Naive thymus-derived CD4-positive, alpha-beta T cell (primary cell): ENCODE measurements around the gene POU4F3. TPM values are rescaled to one million over a fixed set of nuclear protein-coding genes. Genes with fewer than 3 reads are reported as not detected.

Experiments used
- ATAC-seq: fragments of 150-1000 bp; cut with Tn5 transposase; 2 replicates; pipeline ENCODE4 v1.10.0; 2021; ENCODE audit warnings: mild to moderate bottlenecking, moderate library complexity
- CTCF ChIA-PET: fragments of 350-600 bp; sonication (Branson Sonifier 250); formaldehyde crosslinking; loops from one replicate; lab custom pipeline; 2021; ENCODE audit warnings: antibody characterized with exemption; lab: Charles Lee
- POLR2A ChIA-PET: fragments of 350-600 bp; sonication (Branson Sonifier 250); formaldehyde crosslinking; loops from one replicate; lab custom pipeline; 2021; ENCODE audit warnings: antibody characterized with exemption, inconsistent platforms; lab: Charles Lee
- DNase-seq, 9 donors: peaks; one replicate each; pipeline versions ENCODE4 v3.0.0 to v3.0.0-alpha.2; 2020 to 2022; ENCODE audit warnings: mixed read lengths in 1 of 9
- H3K27ac ChIP-seq: one replicate; pipeline ENCODE4 v1.7.0; 2013; ENCODE audit warnings: mild to moderate bottlenecking, low read depth, low read length, moderate library complexity
- H3K27me3 ChIP-seq, 2 donors: one replicate each; pipeline ENCODE4 v1.7.0; 2013; ENCODE audit warnings: low read length in 2 of 2, mild to moderate bottlenecking in 2 of 2, moderate library complexity in 2 of 2; ENCODE audit not compliant: control insufficient read depth in 2 of 2, insufficient read depth in 2 of 2
- H3K36me3 ChIP-seq, 3 experiments: 1 replicate in 2 of 3; 2 replicates in 1 of 3; pipeline ENCODE4 v1.7.0; 2013; ENCODE audit warnings: low read length in 3 of 3, mild to moderate bottlenecking in 3 of 3, moderate library complexity in 1 of 3; ENCODE audit not compliant: insufficient read depth in 3 of 3, control insufficient read depth in 2 of 3
- H3K4me1 ChIP-seq, 2 donors: one replicate each; pipeline ENCODE4 v1.7.0; 2013; ENCODE audit warnings: low read length in 2 of 2, mild to moderate bottlenecking in 2 of 2, moderate library complexity in 1 of 2; ENCODE audit not compliant: control insufficient read depth in 2 of 2, insufficient read depth in 2 of 2
- H3K4me3 ChIP-seq: 2 replicates; pipeline ENCODE4 v1.7.0; 2013; ENCODE audit warnings: mild to moderate bottlenecking, low read length
- H3K9me3 ChIP-seq, 3 experiments: 1 replicate in 2 of 3; 2 replicates in 1 of 3; pipeline ENCODE4 v1.7.0; 2013; ENCODE audit warnings: low read length in 3 of 3; ENCODE audit not compliant: control insufficient read depth in 2 of 3
- H3K27ac Mint-ChIP-seq, 9 donors: one replicate each; pipeline ENCODE4 v1.8.0; 2020 to 2022; ENCODE audit warnings: mixed read lengths in 9 of 9, mild to moderate bottlenecking in 8 of 9, moderate library complexity in 5 of 9, inconsistent platforms in 2 of 9
- H3K27me3 Mint-ChIP-seq, 5 donors: one replicate each; pipeline ENCODE4 v1.8.0; 2021 to 2022; ENCODE audit warnings: mixed read lengths in 5 of 5, mild to moderate bottlenecking in 1 of 5
- H3K36me3 Mint-ChIP-seq, 5 donors: one replicate each; pipeline ENCODE4 v1.8.0; 2020 to 2022; ENCODE audit warnings: mixed read lengths in 5 of 5, mild to moderate bottlenecking in 3 of 5, inconsistent platforms in 1 of 5
- H3K4me1 Mint-ChIP-seq, 7 donors: one replicate each; pipeline ENCODE4 v1.8.0; 2020 to 2022; ENCODE audit warnings: mixed read lengths in 7 of 7, mild to moderate bottlenecking in 3 of 7, inconsistent platforms in 1 of 7
- H3K4me3 Mint-ChIP-seq, 10 donors: one replicate each; pipeline ENCODE4 v1.8.0; 2020 to 2022; ENCODE audit warnings: mild to moderate bottlenecking in 10 of 10, mixed read lengths in 10 of 10, moderate library complexity in 6 of 10, inconsistent platforms in 2 of 10
- H3K9me3 Mint-ChIP-seq, 11 donors: one replicate each; pipeline ENCODE4 v1.8.0; 2020 to 2022; ENCODE audit warnings: mixed read lengths in 11 of 11, mild to moderate bottlenecking in 4 of 11, inconsistent platforms in 1 of 11, moderate library complexity in 1 of 11
- intact Hi-C, 2 donors: fragments of 100-400 bp; cut with micrococcal nuclease; formaldehyde crosslinking; loops; one replicate each; pipeline ENCODE4 v1.15.1; 2023
- polyA plus RNA-seq, 2 donors: library from polyadenylated mRNA; unstranded; fragments of 300-500 nt; fragmentation: Illumina TruSeq; gene quantifications; one replicate each; pipeline ENCODE4 v1.2.3, GENCODE V29; 2021
- total RNA-seq, 6 experiments: library from RNA in 5 of 6; stranded (reverse) in 5 of 6; gene quantifications; 1 replicate in 5 of 6; 2 replicates in 1 of 6; pipeline ENCODE4 v1.2.3 and lab custom pipeline; 2021 to 2026

The POU4F3 gene
- total and polyA plus RNA-seq, 7 experiments from 2014 or later, result 0.19 TPM; not detected in 6

DNA sequence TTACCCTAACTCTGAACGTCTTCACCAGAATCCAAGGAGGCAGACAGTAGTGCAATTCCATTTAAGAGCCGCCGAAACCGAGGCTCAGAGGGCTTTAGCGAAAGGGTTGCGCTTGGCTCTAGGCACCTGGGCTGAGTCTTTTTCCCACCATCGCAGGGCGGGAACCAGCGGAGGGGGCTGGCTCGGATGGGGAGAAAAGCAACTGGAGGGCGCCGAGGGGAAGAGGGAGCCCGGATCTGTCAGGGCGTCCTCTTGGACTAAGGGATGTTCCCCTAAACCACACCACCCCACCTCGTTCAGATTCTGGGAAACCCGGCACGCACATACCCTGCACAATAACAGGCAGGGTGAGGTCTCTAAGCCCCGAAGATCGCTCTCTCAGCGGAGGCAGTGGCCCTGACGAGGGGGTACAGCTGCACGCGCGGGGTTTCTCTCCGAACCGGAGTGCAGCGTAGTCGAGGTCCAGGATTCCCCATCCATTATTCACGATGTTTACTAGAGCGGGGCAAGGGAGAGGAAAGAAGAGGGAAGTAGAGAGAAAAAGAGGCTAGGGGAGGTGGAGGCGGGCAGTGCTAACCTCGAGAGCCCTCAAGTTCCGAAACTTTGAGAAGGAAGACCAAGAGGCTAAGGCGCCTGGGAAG, 1.3 kb upstream of the POU4F3 start:
- Histone ChIP-seq H3K27ac (no peak overlapping the region), H3K9me3 (no peaks in the 10 kb centered on the region), H3K36me3 (no peaks in the 10 kb centered on the region), H3K4me1 (no peaks in the 10 kb centered on the region), H3K27me3 (peaks cover 5 to 13% of the 10 kb centered on the region in 2 donors), H3K4me3 (no peak overlapping the region)
- Mint-ChIP-seq H3K4me3 (no peak overlapping the region), H3K4me1 (peaks cover 0 to 11% (median 3%) of the 10 kb centered on the region in 7 donors), H3K9me3 (peaks cover 0 to 10% (median 4%) of the 10 kb centered on the region in 11 donors), H3K36me3 (peaks cover 0 to 6% (median 0%) of the 10 kb centered on the region in 5 donors), H3K27me3 (peaks cover 86 to 97% (median 90%) of the 10 kb centered on the region in 5 donors), H3K27ac (no peak overlapping the region)
- intact Hi-C loops, result no loop called here
- ATAC-seq, result no peak
- DNase-seq, result no peak
- ChIA-PET POLR2A (no interaction called here), CTCF (no interaction called here)

GRCh38 chr5:146337928-146338327, 711 bp upstream of the POU4F3 start:
- H3K27me3 ChIP-seq, result peaks cover 5 to 13% of the 10 kb centered on the region in 2 donors

GRCh38 chr5:146339715-146340259, 1.1 kb downstream of the POU4F3 start:
- Mint-ChIP-seq H3K27me3 (peaks cover 84 to 97% (median 92%) of the 10 kb centered on the region in 5 donors), H3K9me3 (peaks cover 0 to 7% (median 2%) of the 10 kb centered on the region in 11 donors), H3K4me3 (peak overlapping the region in 3 of 10 donors; percentile 35 to 80 (median 45)), H3K36me3 (peaks cover 0 to 6% (median 0%) of the 10 kb centered on the region in 5 donors), H3K4me1 (peaks cover 0 to 19% (median 10%) of the 10 kb centered on the region in 7 donors), H3K27ac (peak overlapping the region in 1 of 9 donors; percentile 42)
- ATAC-seq (no peak), DNase-seq (no peak)
- peaks cover 15 to 16% of the 10 kb centered on the region in 2 donors for H3K27me3 ChIP-seq
- ChIA-PET CTCF (no interaction called here), POLR2A (no interaction called here)
- intact Hi-C loops, result no loop called here
- H3K27ac ChIP-seq, result no peak overlapping the region
- no peaks in the 10 kb centered on the region for H3K36me3 ChIP-seq
- no peaks in the 10 kb centered on the region for H3K4me1 ChIP-seq
- H3K9me3 ChIP-seq, result no peaks in the 10 kb centered on the region
- no peak overlapping the region for H3K4me3 ChIP-seq

More at GRCh38 chr5:146337928-146338327, 711 bp upstream of the POU4F3 start:
- Histone ChIP-seq H3K27ac (no peak overlapping the region), H3K4me1 (no peaks in the 10 kb centered on the region), H3K4me3 (no peak overlapping the region), H3K36me3 (no peaks in the 10 kb centered on the region), H3K9me3 (no peaks in the 10 kb centered on the region)
- Mint-ChIP-seq H3K4me1 (peaks cover 0 to 11% (median 3%) of the 10 kb centered on the region in 7 donors), H3K4me3 (peak overlapping the region in 1 of 10 donors; percentile 15), H3K27ac (peak overlapping the region in 1 of 9 donors; percentile 69), H3K27me3 (peaks cover 89 to 97% (median 93%) of the 10 kb centered on the region in 5 donors), H3K9me3 (peaks cover 0 to 10% (median 4%) of the 10 kb centered on the region in 11 donors), H3K36me3 (peaks cover 0 to 6% (median 0%) of the 10 kb centered on the region in 5 donors)
- DNase-seq (no peak), ATAC-seq (no peak)
- CTCF ChIA-PET, result no interaction called here
- intact Hi-C loops, result no loop called here
- POLR2A ChIA-PET, result no interaction called here

GRCh38 chr5:146340260-146341081, 1.8 kb downstream of the POU4F3 start:
- Mint-ChIP-seq H3K9me3 (peaks cover 0 to 7% (median 2%) of the 10 kb centered on the region in 11 donors), H3K36me3 (peaks cover 0 to 6% (median 0%) of the 10 kb centered on the region in 5 donors), H3K4me1 (peaks cover 0 to 25% (median 16%) of the 10 kb centered on the region in 7 donors), H3K4me3 (peak overlapping the region in 2 of 10 donors; percentile 36 to 45), H3K27me3 (peaks cover 84 to 97% (median 92%) of the 10 kb centered on the region in 5 donors), H3K27ac (peak overlapping the region in 1 of 9 donors; percentile 53)
- CTCF ChIA-PET, result interaction anchor here (0.6 kb wide), 1 partner anchor 422 kb away, joined by 3 read pairs; no protein-coding TSS in a partner anchor
- intact Hi-C loops, result no loop called here
- no peaks in the 10 kb centered on the region for H3K36me3 ChIP-seq
- no peak for ATAC-seq
- H3K27ac ChIP-seq, result no peak overlapping the region
- POLR2A ChIA-PET, result no interaction called here
- peaks cover 15 to 17% of the 10 kb centered on the region in 2 donors for H3K27me3 ChIP-seq
- peak in 4 of 9 donors; percentile 0 to 46 (median 10) for DNase-seq
- H3K9me3 ChIP-seq, result no peaks in the 10 kb centered on the region
- no peaks in the 10 kb centered on the region for H3K4me1 ChIP-seq
- H3K4me3 ChIP-seq, result no peak overlapping the region

DNA sequence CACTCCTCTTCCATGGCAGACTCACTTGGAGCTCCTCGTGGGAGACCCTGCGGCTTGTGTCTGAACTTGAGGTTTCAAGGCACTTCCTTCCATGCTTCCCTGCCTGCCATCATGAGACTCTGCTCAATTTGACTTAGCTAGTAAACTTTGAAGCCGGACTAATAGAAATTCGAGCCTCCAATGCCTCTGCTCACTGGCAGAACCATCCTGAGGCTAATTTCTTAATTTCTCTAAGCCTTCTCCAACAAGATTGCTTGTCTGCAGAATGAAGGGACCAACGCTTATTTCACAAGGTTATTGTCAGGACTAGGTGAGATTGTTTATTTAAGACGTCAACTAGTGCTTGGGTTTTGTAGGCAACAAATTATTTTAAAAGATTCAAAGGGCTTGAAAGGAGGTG, 3.2 kb downstream of the POU4F3 start:
- peaks cover 0 to 12% (median 2%) of the 10 kb centered on the region in 11 donors for H3K9me3 Mint-ChIP-seq
- intact Hi-C loops, result no loop called here
- POLR2A ChIA-PET, result no interaction called here

DNA sequence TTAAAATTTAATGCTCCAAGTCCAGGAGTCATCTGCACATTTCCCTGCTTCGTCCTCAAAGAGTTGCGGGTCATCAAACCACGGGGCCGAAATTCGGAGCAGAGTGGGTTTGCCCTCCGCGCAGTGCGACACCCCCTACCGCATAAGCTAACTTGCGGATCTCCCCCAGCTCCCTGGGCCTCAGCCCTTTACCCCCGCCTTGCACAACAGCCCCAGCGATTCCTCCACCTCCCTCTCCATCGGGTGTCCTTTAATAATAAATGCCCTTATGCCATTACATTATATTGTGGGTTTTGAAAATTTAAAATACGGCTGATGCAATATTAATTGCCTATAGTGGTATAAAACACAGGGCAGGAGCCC, 3.9 kb downstream of the POU4F3 start:
- ChIA-PET POLR2A (no interaction called here), CTCF (no interaction called here)
- Mint-ChIP-seq H3K4me3 (no peak overlapping the region), H3K27ac (no peak overlapping the region), H3K9me3 (peaks cover 0 to 12% (median 2%) of the 10 kb centered on the region in 11 donors), H3K4me1 (peaks cover 0 to 35% (median 25%) of the 10 kb centered on the region in 7 donors), H3K36me3 (peaks cover 0 to 10% (median 0%) of the 10 kb centered on the region in 5 donors), H3K27me3 (peaks cover 81 to 97% (median 89%) of the 10 kb centered on the region in 5 donors)
- DNase-seq (no peak), ATAC-seq (no peak)
- Histone ChIP-seq H3K27ac (no peak overlapping the region), H3K36me3 (no peaks in the 10 kb centered on the region), H3K9me3 (no peaks in the 10 kb centered on the region), H3K4me1 (no peaks in the 10 kb centered on the region), H3K4me3 (no peak overlapping the region), H3K27me3 (peaks cover 15 to 17% of the 10 kb centered on the region in 2 donors)
- intact Hi-C loops, result no loop called here

More for the DNA sequence above, 3.2 kb downstream of the POU4F3 start:
- Mint-ChIP-seq H3K36me3 (peaks cover 0 to 10% (median 0%) of the 10 kb centered on the region in 5 donors), H3K4me3 (no peak overlapping the region), H3K27me3 (peaks cover 83 to 98% (median 91%) of the 10 kb centered on the region in 5 donors), H3K27ac (no peak overlapping the region), H3K4me1 (peaks cover 0 to 35% (median 25%) of the 10 kb centered on the region in 7 donors)
- Histone ChIP-seq H3K27ac (no peak overlapping the region), H3K27me3 (peaks cover 15 to 17% of the 10 kb centered on the region in 2 donors), H3K36me3 (no peaks in the 10 kb centered on the region), H3K9me3 (no peaks in the 10 kb centered on the region), H3K4me1 (no peaks in the 10 kb centered on the region), H3K4me3 (no peak overlapping the region)
- no peak for ATAC-seq
- DNase-seq, result no peak
- CTCF ChIA-PET, result no interaction called here
